K562 (cell line): ENCODE measurements around the gene GNAQ. TPM values are rescaled to one million over a fixed set of nuclear protein-coding genes. Genes with fewer than 3 reads are reported as not detected.

ENCODE experiments used
- BRD4 ChIP-seq: fragments of 200-600 bp; sonication (generic); IDR thresholded peaks from 2 replicates; pipeline ENCODE4 v1.6.1; 2017; ENCODE audit warnings: inconsistent platforms
- CBFA2T2 ChIP-seq: fragments of 450-650 bp; conservative IDR thresholded peaks from 2 replicates; pipeline ENCODE4 v1.6.1; 2017; ENCODE audit warnings: mild to moderate bottlenecking
- CHD2 ChIP-seq: IDR thresholded peaks from 2 replicates; pipeline ENCODE4 v1.6.1; 2011; ENCODE audit warnings: low read depth, low read length
- EP300 ChIP-seq: IDR thresholded peaks from 2 replicates; pipeline ENCODE4 v1.6.1; 2012; ENCODE audit warnings: low read length, improper control_type of control experiment
- ESRRA ChIP-seq: fragments of 450-650 bp; IDR thresholded peaks from 2 replicates; pipeline ENCODE4 v1.6.1; 2014; ENCODE audit warnings: low read depth, mild to moderate bottlenecking, moderate library complexity, borderline replicate concordance
- HNRNPH1 ChIP-seq: fragments of 200-400 bp; formaldehyde crosslinking; optimal IDR thresholded peaks from 2 replicates; pipeline ENCODE3; 2017; ENCODE audit warnings: low read depth, mild to moderate bottlenecking, low read length, moderate library complexity
- KAT7 ChIP-seq: sonication (generic); formaldehyde crosslinking; IDR thresholded peaks from 2 replicates; pipeline ENCODE4 v1.8.0; 2022; ENCODE audit warnings: missing genetic modification reagents, mild to moderate bottlenecking, borderline replicate concordance
- MAFG ChIP-seq: fragments of 450-650 bp; conservative IDR thresholded peaks from 2 replicates; pipeline ENCODE4 v1.6.1; 2016; ENCODE audit warnings: missing genetic modification characterization, missing compliant biosample characterization
- PTBP1 ChIP-seq: fragments of 200-400 bp; formaldehyde crosslinking; IDR thresholded peaks from 2 replicates; pipeline ENCODE4 v1.6.1; 2017; ENCODE audit warnings: low read depth, low read length
- RBBP5 ChIP-seq: fragments of 200-600 bp; sonication (generic); IDR thresholded peaks from 2 replicates; pipeline ENCODE4 v1.6.1; 2012; ENCODE audit warnings: borderline replicate concordance, mild to moderate bottlenecking, low read length, control low read depth, inconsistent platforms; ENCODE audit not compliant: insufficient read depth, poor library complexity, severe bottlenecking
- SNRNP70 ChIP-seq: fragments of 200-400 bp; formaldehyde crosslinking; optimal IDR thresholded peaks from 2 replicates; pipeline ENCODE3; 2017; ENCODE audit warnings: low read depth, low read length
- SRSF9 ChIP-seq: fragments of 200-400 bp; formaldehyde crosslinking; IDR thresholded peaks from 2 replicates; pipeline ENCODE4 v1.6.1; 2017; ENCODE audit warnings: low read depth, low read length, borderline replicate concordance
- XRCC4 ChIP-seq: IDR thresholded peaks from one replicate; pipeline ENCODE4 v1.6.1; 2011; ENCODE audit not compliant: insufficient read depth, insufficient read length; ENCODE audit errors: extremely low read depth
- ZNF431 ChIP-seq: sonication (generic); formaldehyde crosslinking; IDR thresholded peaks from 2 replicates; pipeline ENCODE4 v1.8.0; 2022; ENCODE audit warnings: mild to moderate bottlenecking, missing genetic modification reagents
- polyA plus RNA-seq, 8 experiments: library from polyadenylated mRNA; depleted of rRNA in 4 of 8; stranded (reverse) in 5 of 8; unstranded in 3 of 8; fragments of >200 nt; fragmentation: Nextera tagmentation in 2 of 8; fragmentation: Illumina TruSeq in 1 of 8; extraction: Ambion mirVana in 2 of 8; extraction: Trizol in 1 of 8; gene quantifications; 2 replicates each; pipeline versions ENCODE4 v1.2.1 to v1.2.3, GENCODE V29; 2011 to 2014; ENCODE audit warnings: inconsistent platforms in 1 of 8, missing spikeins in 1 of 8
- total RNA-seq, 7 experiments: library from RNA; depleted of rRNA in 6 of 7; stranded (reverse); fragments of >200 nt in 6 of 7; fragmentation: Illumina TruSeq in 2 of 7; extraction: Trizol in 2 of 7; gene quantifications; 2 replicates each; pipeline versions ENCODE4 v1.2.1 to v1.2.3, GENCODE V29; 2011 to 2021; ENCODE audit warnings: low replicate concordance in 1 of 7
- TF ChIP-seq, protein P1 (sequence below): fragments of 200-800 bp; sonication (Bioruptor generic); IDR thresholded peaks from 2 replicates; pipeline ENCODE4 v1.6.1; 2017; ENCODE audit warnings: missing genetic modification characterization, missing compliant biosample characterization
- TF ChIP-seq, protein P2 (sequence below): IDR thresholded peaks from 2 replicates; pipeline ENCODE4 v1.6.1; 2012; ENCODE audit warnings: low read depth, low read length, improper control_type of control experiment, borderline replicate concordance
- TF ChIP-seq, protein P3 (sequence below), 2 experiments: IDR thresholded peaks in 1 of 2; conservative IDR thresholded peaks in 1 of 2; 2 replicates each; pipeline ENCODE4 v1.6.1; 2016; ENCODE audit warnings: low read depth in 2 of 2, mild to moderate bottlenecking in 1 of 2, missing compliant biosample characterization in 1 of 2, missing genetic modification characterization in 1 of 2, moderate library complexity in 1 of 2
- TF ChIP-seq, protein P4 (sequence below): fragments of 250-450 bp; sonication (Bioruptor Pico); IDR thresholded peaks from 2 replicates; pipeline ENCODE4 v1.8.0; 2022; ENCODE audit warnings: moderate library complexity, mild to moderate bottlenecking, inconsistent platforms
- TF ChIP-seq, protein P5 (sequence below): fragments of 250-450 bp; sonication (Bioruptor Pico); IDR thresholded peaks from 2 replicates; pipeline ENCODE4 v1.4.0; 2020; ENCODE audit warnings: mild to moderate bottlenecking, moderate library complexity, borderline replicate concordance

GNAQ gene
- total and polyA plus RNA-seq, 9 of the 15 experiments (the other 6 are each of a cell fraction or from before 2014, with no cell fraction given), result 4.8 to 27.9 (median 17.5) TPM

DNA sequence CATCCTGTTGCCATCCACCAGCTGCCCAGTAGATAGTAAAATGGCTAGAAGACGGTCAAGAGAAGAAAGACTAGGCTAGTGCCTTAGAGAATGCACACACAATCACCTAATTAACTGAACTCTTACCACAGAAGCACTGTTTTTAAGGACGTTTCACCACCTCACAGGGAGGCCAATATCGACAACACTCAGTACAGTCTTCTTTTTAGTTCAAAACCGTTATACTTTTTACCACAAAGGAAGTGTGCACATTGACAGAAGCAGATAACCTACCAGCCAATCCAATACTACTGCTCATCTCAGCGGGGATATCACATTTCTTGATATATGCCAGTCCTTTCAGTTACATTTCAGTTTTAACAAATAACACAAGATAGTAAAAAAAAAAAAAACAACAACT lies 122.3 kb downstream of the GNAQ start (continued):
- TF ChIP-seq, protein P1, sequence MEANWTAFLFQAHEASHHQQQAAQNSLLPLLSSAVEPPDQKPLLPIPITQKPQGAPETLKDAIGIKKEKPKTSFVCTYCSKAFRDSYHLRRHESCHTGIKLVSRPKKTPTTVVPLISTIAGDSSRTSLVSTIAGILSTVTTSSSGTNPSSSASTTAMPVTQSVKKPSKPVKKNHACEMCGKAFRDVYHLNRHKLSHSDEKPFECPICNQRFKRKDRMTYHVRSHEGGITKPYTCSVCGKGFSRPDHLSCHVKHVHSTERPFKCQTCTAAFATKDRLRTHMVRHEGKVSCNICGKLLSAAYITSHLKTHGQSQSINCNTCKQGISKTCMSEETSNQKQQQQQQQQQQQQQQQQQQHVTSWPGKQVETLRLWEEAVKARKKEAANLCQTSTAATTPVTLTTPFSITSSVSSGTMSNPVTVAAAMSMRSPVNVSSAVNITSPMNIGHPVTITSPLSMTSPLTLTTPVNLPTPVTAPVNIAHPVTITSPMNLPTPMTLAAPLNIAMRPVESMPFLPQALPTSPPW, result 0 out of 2 replicates have a peak, but pooled peaks have one; percentile 12
- TF ChIP-seq, protein P2, sequence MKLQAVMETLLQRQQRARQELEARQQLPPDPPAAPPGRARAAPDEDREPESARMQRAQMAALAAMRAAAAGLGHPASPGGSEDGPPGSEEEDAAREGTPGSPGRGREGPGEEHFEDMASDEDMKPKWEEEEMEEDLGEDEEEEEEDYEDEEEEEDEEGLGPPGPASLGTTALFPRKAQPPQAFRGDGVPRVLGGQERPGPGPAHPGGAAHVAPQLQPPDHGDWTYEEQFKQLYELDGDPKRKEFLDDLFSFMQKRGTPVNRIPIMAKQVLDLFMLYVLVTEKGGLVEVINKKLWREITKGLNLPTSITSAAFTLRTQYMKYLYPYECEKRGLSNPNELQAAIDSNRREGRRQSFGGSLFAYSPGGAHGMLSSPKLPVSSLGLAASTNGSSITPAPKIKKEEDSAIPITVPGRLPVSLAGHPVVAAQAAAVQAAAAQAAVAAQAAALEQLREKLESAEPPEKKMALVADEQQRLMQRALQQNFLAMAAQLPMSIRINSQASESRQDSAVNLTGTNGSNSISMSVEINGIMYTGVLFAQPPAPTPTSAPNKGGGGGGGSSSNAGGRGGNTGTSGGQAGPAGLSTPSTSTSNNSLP, result peak; percentile 82
- TF ChIP-seq BRD4 (no peak), SRSF9 (no peak), CHD2 (no peak), XRCC4 (no peak), ESRRA (peak; percentile 27; the same call in 1 of the 2 replicates), SNRNP70 (no peak), HNRNPH1 (no peak), MAFG (tag) (no peak), EP300 (peak; percentile 94), PTBP1 (no peak), KAT7 (no peak), RBBP5 (no peak), CBFA2T2 (peak; percentile 57; the same call in 1 of the 2 replicates), ZNF431 (CRISPR knock-in tag) (no peak)
- TF ChIP-seq, protein P3, sequence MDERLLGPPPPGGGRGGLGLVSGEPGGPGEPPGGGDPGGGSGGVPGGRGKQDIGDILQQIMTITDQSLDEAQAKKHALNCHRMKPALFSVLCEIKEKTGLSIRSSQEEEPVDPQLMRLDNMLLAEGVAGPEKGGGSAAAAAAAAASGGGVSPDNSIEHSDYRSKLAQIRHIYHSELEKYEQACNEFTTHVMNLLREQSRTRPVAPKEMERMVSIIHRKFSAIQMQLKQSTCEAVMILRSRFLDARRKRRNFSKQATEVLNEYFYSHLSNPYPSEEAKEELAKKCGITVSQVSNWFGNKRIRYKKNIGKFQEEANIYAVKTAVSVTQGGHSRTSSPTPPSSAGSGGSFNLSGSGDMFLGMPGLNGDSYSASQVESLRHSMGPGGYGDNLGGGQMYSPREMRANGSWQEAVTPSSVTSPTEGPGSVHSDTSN (CRISPR knock-in tag; IDR thresholded peaks at IDR 0.05; ENCODE audit: low read depth), result no peak
- TF ChIP-seq, protein P3 (tag; conservative IDR thresholded peaks at IDR 0.05; ENCODE audit: low read depth), result no peak
- TF ChIP-seq, protein P4, sequence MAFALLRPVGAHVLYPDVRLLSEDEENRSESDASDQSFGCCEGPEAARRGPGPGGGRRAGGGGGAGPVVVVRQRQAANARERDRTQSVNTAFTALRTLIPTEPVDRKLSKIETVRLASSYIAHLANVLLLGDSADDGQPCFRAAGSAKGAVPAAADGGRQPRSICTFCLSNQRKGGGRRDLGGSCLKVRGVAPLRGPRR, result no peak
- TF ChIP-seq, protein P5, sequence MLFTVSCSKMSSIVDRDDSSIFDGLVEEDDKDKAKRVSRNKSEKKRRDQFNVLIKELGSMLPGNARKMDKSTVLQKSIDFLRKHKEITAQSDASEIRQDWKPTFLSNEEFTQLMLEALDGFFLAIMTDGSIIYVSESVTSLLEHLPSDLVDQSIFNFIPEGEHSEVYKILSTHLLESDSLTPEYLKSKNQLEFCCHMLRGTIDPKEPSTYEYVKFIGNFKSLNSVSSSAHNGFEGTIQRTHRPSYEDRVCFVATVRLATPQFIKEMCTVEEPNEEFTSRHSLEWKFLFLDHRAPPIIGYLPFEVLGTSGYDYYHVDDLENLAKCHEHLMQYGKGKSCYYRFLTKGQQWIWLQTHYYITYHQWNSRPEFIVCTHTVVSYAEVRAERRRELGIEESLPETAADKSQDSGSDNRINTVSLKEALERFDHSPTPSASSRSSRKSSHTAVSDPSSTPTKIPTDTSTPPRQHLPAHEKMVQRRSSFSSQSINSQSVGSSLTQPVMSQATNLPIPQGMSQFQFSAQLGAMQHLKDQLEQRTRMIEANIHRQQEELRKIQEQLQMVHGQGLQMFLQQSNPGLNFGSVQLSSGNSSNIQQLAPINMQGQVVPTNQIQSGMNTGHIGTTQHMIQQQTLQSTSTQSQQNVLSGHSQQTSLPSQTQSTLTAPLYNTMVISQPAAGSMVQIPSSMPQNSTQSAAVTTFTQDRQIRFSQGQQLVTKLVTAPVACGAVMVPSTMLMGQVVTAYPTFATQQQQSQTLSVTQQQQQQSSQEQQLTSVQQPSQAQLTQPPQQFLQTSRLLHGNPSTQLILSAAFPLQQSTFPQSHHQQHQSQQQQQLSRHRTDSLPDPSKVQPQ (CRISPR knock-in tag), result no peak
